GM18519 (cell line): ENCODE data around the gene SBSN.

ENCODE experiments used
- ATAC-seq: cut with Tn5 transposase; IDR thresholded peaks from one replicate; pipeline ENCODE4 v1.9.1; 2021; ENCODE audit warnings: mild to moderate bottlenecking, moderate library complexity; ENCODE audit not compliant: unreplicated experiment, low FRiP score

The SBSN gene

GRCh38 chr19:35534803-35535480 lies 6.8 kb upstream of the SBSN start:
- ATAC-seq = no peak

DNA sequence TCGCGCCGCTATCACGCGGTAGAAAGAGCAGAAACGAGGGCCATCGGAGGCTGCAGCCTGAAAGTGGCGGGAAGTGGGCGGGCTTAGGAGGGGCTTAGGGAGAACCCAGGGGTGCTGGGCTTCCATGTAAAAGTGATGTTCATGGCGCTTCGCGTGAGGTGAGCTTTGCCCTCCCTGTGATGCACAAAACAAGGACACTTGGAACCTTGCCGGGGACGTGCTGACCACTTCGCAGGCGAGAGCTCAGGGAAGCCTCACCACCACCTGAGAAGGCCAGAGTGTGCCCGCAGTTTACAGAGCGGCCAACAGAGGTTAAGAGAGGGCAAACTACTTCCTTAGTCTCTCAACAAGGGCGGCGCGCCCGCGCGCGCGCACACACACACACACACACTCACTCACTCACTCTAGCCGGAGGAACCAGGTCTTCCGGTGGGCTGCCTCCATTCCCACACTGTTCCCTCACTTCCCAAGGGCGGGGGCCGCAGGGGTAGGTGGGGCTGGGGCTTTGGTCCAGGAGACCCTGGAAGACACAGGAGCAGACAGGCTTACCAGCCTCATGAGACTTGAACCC lies 5.8 kb upstream of the SBSN start:
- ATAC-seq = no peak

DNA sequence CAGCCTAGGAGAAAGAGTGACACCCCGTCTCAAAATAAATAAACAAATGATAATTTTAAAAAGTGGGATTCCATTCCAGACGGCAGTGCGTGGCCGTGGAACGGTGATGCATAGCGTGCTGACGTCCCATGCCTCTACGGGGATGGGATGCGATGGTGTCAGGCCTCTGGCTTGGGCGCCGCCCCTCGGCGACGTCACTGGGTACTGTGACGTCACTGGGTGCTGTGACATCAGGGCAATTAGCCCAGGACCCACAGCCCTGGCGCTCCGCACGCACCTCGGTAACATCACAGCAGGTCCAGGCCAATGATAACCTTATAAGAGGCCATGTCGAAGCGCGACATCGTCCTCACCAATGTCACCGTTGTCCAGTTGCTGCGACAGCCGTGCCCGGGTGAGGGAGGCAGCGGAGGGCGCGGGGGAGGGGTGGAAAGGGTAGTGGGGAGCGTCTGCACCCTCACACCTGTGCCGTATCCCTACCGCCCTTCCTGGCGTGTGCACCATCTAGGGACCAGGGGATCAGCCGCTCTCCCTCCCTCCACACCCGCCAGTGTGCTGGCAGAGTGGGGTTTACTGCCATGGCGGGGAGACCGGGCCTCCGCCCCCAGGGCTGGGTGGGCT lies 5.2 kb upstream of the SBSN start, which contains the start of gene GAPDHS:
Gene GAPDHS (plus strand): TSS at position 256 of the 621 bp plus-strand sequence. CDS start 72 bp downstream, at position 328.
- no peak for ATAC-seq

DNA sequence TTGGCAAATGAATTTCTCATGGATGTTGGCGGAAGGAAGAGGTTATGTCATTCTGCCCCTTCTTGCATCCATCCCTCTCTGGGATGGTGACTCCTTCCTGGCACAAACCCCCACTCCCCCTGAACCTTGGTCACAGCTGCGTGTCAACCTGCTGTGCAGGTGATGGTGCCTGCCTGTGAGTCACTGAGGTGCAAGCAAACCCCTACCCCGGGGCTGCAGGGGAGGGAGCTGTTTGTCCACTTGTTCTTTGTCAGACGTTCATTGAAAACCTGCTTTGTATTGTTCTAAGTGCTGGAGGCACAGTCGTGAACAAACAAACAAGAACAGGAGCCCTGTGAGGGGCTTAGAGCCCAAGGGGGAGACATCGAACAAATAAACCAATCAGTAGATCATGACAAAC lies 3.2 kb upstream of the SBSN start:
- no peak for ATAC-seq

- no peak for ATAC-seq
Measured at GRCh38 chr19:35529241-35530218, 1.4 kb upstream of the SBSN start.

GRCh38 chr19:35525873-35526272 lies 2.2 kb downstream of the SBSN start:
- ATAC-seq = no peak

GRCh38 chr19:35524181-35524837 lies 3.8 kb downstream of the SBSN start:
- ATAC-seq = no peak

GRCh38 chr19:35522745-35523327 lies 5.3 kb downstream of the SBSN start:
- no peak for ATAC-seq

- ATAC-seq = no peak
Measured at GRCh38 chr19:35521124-35521743, 6.9 kb downstream of the SBSN start.

GRCh38 chr19:35519291-35519690 lies 8.8 kb downstream of the SBSN start:
- no peak for ATAC-seq

DNA sequence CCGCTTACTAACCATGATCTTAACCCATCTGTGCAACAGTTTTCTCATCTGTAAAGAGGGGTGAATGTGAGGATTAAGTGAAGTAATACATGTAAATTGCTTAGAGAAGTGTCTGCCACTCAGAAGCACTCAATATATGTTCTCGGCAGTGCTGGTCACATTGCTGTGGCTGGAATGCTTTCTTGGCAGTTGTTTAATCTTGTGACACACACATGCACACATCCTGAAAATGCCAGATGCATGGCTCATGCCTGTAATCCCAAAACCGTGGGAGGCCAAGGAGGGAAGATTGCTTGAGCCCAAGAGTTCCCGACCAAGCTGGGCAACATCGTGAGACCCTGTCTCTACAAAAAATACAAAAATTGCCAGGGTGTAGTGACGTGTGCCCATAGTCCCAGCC lies 9.8 kb downstream of the SBSN start:
- ATAC-seq = no peak

DNA sequence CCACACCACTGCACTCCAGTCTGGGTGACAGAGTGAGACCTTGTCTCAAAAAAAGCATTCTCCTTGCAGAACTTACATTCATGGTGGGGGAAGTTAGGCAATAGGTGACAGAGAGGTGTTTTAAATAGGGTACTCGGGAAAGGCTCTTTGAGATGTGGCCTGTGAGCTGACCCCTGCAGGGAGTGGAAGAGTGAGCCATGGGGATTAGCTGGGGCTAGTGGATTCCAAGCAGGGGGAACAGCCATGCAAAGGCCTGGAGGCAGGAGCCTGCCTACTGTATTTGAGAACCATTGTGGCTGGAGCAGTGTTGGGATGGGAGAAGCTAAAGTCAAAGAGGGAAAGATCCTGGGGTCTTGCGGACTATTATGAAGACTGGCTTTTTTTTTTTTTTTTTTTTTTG lies 10.8 kb downstream of the SBSN start:
- ATAC-seq = no peak

GRCh38 chr19:35516310-35516709 lies 11.8 kb downstream of the SBSN start:
- ATAC-seq = no peak

DNA sequence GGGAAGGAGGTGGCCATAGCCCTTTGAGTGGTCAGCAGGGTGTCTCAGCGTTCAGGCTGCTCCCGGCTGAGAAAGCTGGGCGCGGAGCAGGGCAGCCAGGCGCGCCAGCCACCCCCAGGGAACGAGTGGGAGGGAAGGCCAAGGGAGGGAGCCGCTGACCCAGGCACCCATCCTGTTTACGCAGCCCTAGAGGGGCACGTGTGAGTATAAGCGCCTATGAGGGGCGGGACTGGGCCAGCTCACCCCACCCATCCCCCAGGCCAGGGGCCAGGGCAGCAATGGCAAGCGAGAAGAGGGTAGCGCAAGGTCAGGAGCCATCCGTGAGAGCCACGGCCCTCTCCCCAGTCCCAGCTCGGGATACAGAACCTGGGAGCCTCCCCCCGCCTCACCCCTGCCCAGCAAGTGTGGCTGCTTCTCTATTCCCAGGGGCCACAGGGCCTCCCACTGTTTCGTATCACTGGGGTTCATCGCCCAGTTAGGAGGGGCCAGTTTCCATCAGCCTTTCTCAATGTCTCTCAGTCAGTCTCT lies 13.8 kb downstream of the SBSN start:
- ATAC-seq = no peak

DNA sequence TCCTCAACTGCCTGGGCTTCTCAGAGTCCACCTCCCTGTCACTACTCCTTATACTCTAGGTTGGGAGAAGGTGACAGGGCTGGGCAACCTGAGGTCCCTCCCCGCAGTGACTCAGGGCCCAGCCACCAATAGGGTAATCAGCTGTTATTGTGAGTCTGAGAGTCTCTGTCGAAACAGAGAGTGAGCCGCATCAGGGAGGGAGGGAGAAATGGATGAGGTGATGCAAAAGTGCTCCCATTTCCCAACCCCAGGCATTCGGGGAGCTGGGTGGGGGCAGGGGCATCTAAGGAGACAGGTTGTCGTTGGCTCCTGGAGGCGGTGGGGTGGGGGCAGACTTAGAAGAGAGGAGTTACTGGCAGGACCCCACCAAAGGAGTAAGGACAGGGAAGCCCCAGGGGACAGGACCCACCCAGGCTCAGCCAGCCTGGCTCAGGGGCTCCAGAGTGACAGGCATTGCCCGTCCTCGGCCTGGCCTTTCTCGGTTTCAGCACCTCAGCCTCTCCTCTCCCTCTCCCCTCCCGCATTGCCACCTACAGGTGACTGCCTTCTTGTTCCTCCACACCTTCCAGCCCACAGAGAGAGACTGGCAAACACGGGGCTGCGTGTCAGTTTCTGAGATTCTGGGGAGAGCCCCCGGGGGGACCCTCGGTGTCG lies 14.4 kb downstream of the SBSN start, which contains the start of gene DMKN:
Gene DMKN (minus strand): TSS at position 22 of the 654 bp plus-strand sequence. CDS start 174 bp downstream, outside the sequence.
- ATAC-seq = no peak

GRCh38 chr19:35512831-35513627 lies 15.1 kb downstream of the SBSN start:
- ATAC-seq = no peak

GRCh38 chr19:35511337-35511736 lies 16.8 kb downstream of the SBSN start:
- no peak for ATAC-seq

DNA sequence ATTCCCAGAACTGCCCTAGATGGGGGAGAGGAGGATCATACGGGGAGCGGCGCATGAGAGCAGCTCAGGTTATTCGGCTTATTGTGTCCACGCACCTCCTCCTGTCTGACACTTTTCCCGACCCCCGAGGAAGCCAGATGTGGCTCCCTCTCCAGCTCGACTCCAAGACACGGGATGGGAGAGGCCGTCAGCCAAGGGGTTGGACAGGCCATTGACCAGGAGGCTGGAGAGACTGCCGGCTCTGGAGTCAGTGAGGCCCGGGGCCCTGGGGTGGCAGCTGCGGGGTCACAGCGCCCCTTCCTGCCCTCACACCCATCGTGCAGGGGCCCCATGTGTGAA lies 17.5 kb downstream of the SBSN start:
- no peak for ATAC-seq
